H1 (cell line): Measurements from ENCODE around the gene NEB. TPM values are rescaled to one million over a fixed set of nuclear protein-coding genes. Genes with fewer than 3 reads are reported as not detected.

Experiments used
- ATF3 ChIP-seq: IDR thresholded peaks from 2 replicates; pipeline ENCODE4 v1.6.1; 2011; ENCODE audit warnings: low read depth, mild to moderate bottlenecking, low read length; ENCODE audit not compliant: insufficient read depth
- CREB1 ChIP-seq: IDR thresholded peaks from 2 replicates; pipeline ENCODE4 v1.6.1; 2012; ENCODE audit warnings: inconsistent platforms
- EZH2 ChIP-seq: fragments of 200-600 bp; sonication (generic); IDR thresholded peaks from 2 replicates; pipeline ENCODE4 v1.7.1; 2012; ENCODE audit warnings: low read depth, mild to moderate bottlenecking, moderate library complexity, low read length, inconsistent platforms; ENCODE audit not compliant: severe bottlenecking
- HDAC2 ChIP-seq, 2 experiments: fragments of 300-600 bp in 1 of 2; sonication (generic) in 1 of 2; IDR thresholded peaks; 2 replicates each; pipeline ENCODE4 v1.6.1; 2011 to 2012; ENCODE audit warnings: low read depth in 2 of 2, low read length in 2 of 2, mild to moderate bottlenecking in 2 of 2, moderate library complexity in 2 of 2, borderline replicate concordance in 1 of 2, inconsistent platforms in 1 of 2
- RXRA ChIP-seq: IDR thresholded peaks from 2 replicates; pipeline ENCODE4 v1.6.1; 2011; ENCODE audit warnings: low read depth, mild to moderate bottlenecking, low read length, moderate library complexity; ENCODE audit not compliant: insufficient read depth
- SAP30 ChIP-seq: fragments of 300-600 bp; sonication (generic); IDR thresholded peaks from 2 replicates; pipeline ENCODE4 v1.7.1; 2012; ENCODE audit warnings: low read length, moderate library complexity, mild to moderate bottlenecking, inconsistent platforms; ENCODE audit not compliant: insufficient read depth, insufficient replicate concordance
- SP4 ChIP-seq: IDR thresholded peaks from 2 replicates; pipeline ENCODE4 v1.6.1; 2012; ENCODE audit warnings: low read length, inconsistent platforms
- polyA plus RNA-seq, 7 experiments: library from polyadenylated mRNA; depleted of rRNA in 3 of 7; stranded (reverse) in 5 of 7; unstranded in 2 of 7; fragments of >200 nt in 5 of 7; fragments of 200-250 nt in 2 of 7; gene quantifications; 1 replicate in 5 of 7; 2 replicates in 1 of 7; 4 replicates in 1 of 7; pipeline versions ENCODE4 v1.2.1 to v1.2.3, GENCODE V29; 2011 to 2013; ENCODE audit warnings: missing spikeins in 2 of 7, mixed read lengths in 2 of 7
- total RNA-seq: library from RNA; stranded (reverse); fragmentation: NEBNext Ultra II Directional; extraction: Animal tissue kit (Norgen Biotek cat#: 25700); gene quantifications from 2 replicates; pipeline ENCODE4 v1.2.1, GENCODE V29; 2021

The NEB gene
- total and polyA plus RNA-seq, 2 of the 8 experiments (the other 6 are each of a cell fraction or from before 2014, with no cell fraction given): 1.4 to 2.5 TPM

- no peak for TF ChIP-seq ATF3
- no peak for TF ChIP-seq CREB1
- no peak for TF ChIP-seq EZH2
- TF ChIP-seq SP4: no peak
- TF ChIP-seq SAP30: no peak
- no peak for TF ChIP-seq RXRA
- no peak for TF ChIP-seq HDAC2 (IDR thresholded peaks at IDR 0.05; ENCODE audit: borderline replicate concordance in 1 of 2, low read depth in 2 of 2, low read length in 2 of 2)
These were observed 185.1 kb downstream of the NEB start (continued) for GRCh38 chr2:151549191-151549590.
